Effector memory CD8-positive, alpha-beta T cell (primary cell): Measurements from ENCODE around the gene TTC7B.

Source experiments
- ATAC-seq: fragments of 150-1000 bp; cut with Tn5 transposase; replicated peaks from 2 replicates; pipeline ENCODE4 v1.10.0; 2021; ENCODE audit warnings: mild to moderate bottlenecking, moderate library complexity
- DNase-seq, 3 experiments: peaks; one replicate each; pipeline ENCODE4 v3.0.0; 2021
- H3K27ac Mint-ChIP-seq, 2 donors: one replicate each; pipeline ENCODE4 v1.8.0; 2022; ENCODE audit warnings: mild to moderate bottlenecking in 2 of 2, mixed read lengths in 2 of 2, moderate library complexity in 2 of 2
- H3K27me3 Mint-ChIP-seq, 2 donors: one replicate each; pipeline ENCODE4 v1.8.0; 2022; ENCODE audit warnings: mixed read lengths in 2 of 2
- H3K36me3 Mint-ChIP-seq: one replicate; pipeline ENCODE4 v1.8.0; 2022; ENCODE audit warnings: mild to moderate bottlenecking, moderate library complexity, mixed read lengths; ENCODE audit not compliant: insufficient read depth
- H3K4me1 Mint-ChIP-seq, 2 donors: one replicate each; pipeline ENCODE4 v1.8.0; 2022; ENCODE audit warnings: low read depth in 2 of 2, mixed read lengths in 2 of 2
- H3K4me3 Mint-ChIP-seq, 2 donors: one replicate each; pipeline ENCODE4 v1.8.0; 2022; ENCODE audit warnings: mild to moderate bottlenecking in 2 of 2, mixed read lengths in 2 of 2, moderate library complexity in 2 of 2
- H3K9me3 Mint-ChIP-seq, 2 donors: one replicate each; pipeline ENCODE4 v1.8.0; 2022; ENCODE audit warnings: mixed read lengths in 2 of 2

The TTC7B gene

DNA sequence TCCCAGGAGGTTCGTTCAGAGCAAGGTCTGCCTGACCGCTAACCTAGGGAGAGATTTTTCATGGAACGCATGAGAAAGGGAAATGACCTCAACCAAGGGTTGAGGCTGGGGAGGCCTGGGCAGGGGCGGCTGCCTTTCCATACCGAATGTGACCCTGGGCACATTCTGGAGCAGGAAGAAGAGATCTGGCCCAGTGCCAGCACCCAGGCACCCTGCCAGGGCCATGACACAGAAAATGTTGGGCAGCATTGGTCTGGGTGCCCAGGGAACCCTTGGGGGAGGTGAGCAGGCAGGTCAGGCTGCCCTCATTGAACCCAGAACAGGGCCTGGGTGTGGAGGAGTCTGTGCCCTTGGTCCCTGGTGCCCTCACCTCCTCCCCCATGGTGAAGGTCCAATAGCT, 312.6 kb downstream of the TTC7B start:
- Mint-ChIP-seq H3K4me1 (no peaks in the 10 kb centered on the region), H3K36me3 (no peaks in the 10 kb centered on the region), H3K27me3 (peaks cover 43 to 56% of the 10 kb centered on the region in 2 donors), H3K27ac (no peak overlapping the region), H3K9me3 (no peaks in the 10 kb centered on the region), H3K4me3 (no peak overlapping the region)
- DNase-seq (no peak), ATAC-seq (no peak)

GRCh38 chr14:90502760-90503159, 313.5 kb downstream of the TTC7B start:
- Mint-ChIP-seq H3K27me3 (peaks cover 39 to 57% of the 10 kb centered on the region in 2 donors), H3K36me3 (no peaks in the 10 kb centered on the region), H3K27ac (no peak overlapping the region), H3K4me3 (no peak overlapping the region), H3K4me1 (no peaks in the 10 kb centered on the region), H3K9me3 (no peaks in the 10 kb centered on the region)
- DNase-seq (no peak), ATAC-seq (no peak)

GRCh38 chr14:90500665-90501370, 315.4 kb downstream of the TTC7B start:
- H3K4me1 Mint-ChIP-seq: no peaks in the 10 kb centered on the region
- no peak overlapping the region for H3K4me3 Mint-ChIP-seq
- no peak for DNase-seq
- H3K27ac Mint-ChIP-seq: no peak overlapping the region
- ATAC-seq: no peak
- no peaks in the 10 kb centered on the region for H3K36me3 Mint-ChIP-seq
- H3K9me3 Mint-ChIP-seq: no peaks in the 10 kb centered on the region
- peaks cover 34 to 53% of the 10 kb centered on the region in 2 donors for H3K27me3 Mint-ChIP-seq

GRCh38 chr14:90499908-90500664, 316.1 kb downstream of the TTC7B start:
- Mint-ChIP-seq H3K9me3 (peaks cover 0 to 2% of the 10 kb centered on the region in 2 donors), H3K36me3 (no peaks in the 10 kb centered on the region), H3K27ac (no peak overlapping the region), H3K4me1 (no peaks in the 10 kb centered on the region), H3K27me3 (peaks cover 34 to 56% of the 10 kb centered on the region in 2 donors), H3K4me3 (no peak overlapping the region)
- ATAC-seq (no peak), DNase-seq (no peak)

GRCh38 chr14:90499121-90499520, 317.1 kb downstream of the TTC7B start:
- DNase-seq (no peak), ATAC-seq (no peak)
- Mint-ChIP-seq H3K27ac (no peak overlapping the region), H3K27me3 (peaks cover 34 to 60% of the 10 kb centered on the region in 2 donors), H3K4me3 (no peak overlapping the region), H3K36me3 (no peaks in the 10 kb centered on the region), H3K4me1 (no peaks in the 10 kb centered on the region), H3K9me3 (peaks cover 0 to 2% of the 10 kb centered on the region in 2 donors)

- H3K27ac Mint-ChIP-seq: no peak overlapping the region
- DNase-seq (no peak), ATAC-seq (no peak)
- no peaks in the 10 kb centered on the region for H3K36me3 Mint-ChIP-seq
- no peak overlapping the region for H3K4me3 Mint-ChIP-seq
- H3K4me1 Mint-ChIP-seq: no peaks in the 10 kb centered on the region
- H3K9me3 Mint-ChIP-seq: peaks cover 0 to 2% of the 10 kb centered on the region in 2 donors
- H3K27me3 Mint-ChIP-seq: peaks cover 36 to 63% of the 10 kb centered on the region in 2 donors
Measured at GRCh38 chr14:90498198-90498597, 318.0 kb downstream of the TTC7B start.

GRCh38 chr14:90496379-90496778, 319.9 kb downstream of the TTC7B start:
- peaks cover 23 to 58% of the 10 kb centered on the region in 2 donors for H3K27me3 Mint-ChIP-seq
- no peaks in the 10 kb centered on the region for H3K36me3 Mint-ChIP-seq
- peaks cover 0 to 2% of the 10 kb centered on the region in 2 donors for H3K9me3 Mint-ChIP-seq
- H3K4me1 Mint-ChIP-seq: no peaks in the 10 kb centered on the region
- H3K4me3 Mint-ChIP-seq: no peak overlapping the region
- DNase-seq (no peak), ATAC-seq (no peak)
- H3K27ac Mint-ChIP-seq: no peak overlapping the region

DNA sequence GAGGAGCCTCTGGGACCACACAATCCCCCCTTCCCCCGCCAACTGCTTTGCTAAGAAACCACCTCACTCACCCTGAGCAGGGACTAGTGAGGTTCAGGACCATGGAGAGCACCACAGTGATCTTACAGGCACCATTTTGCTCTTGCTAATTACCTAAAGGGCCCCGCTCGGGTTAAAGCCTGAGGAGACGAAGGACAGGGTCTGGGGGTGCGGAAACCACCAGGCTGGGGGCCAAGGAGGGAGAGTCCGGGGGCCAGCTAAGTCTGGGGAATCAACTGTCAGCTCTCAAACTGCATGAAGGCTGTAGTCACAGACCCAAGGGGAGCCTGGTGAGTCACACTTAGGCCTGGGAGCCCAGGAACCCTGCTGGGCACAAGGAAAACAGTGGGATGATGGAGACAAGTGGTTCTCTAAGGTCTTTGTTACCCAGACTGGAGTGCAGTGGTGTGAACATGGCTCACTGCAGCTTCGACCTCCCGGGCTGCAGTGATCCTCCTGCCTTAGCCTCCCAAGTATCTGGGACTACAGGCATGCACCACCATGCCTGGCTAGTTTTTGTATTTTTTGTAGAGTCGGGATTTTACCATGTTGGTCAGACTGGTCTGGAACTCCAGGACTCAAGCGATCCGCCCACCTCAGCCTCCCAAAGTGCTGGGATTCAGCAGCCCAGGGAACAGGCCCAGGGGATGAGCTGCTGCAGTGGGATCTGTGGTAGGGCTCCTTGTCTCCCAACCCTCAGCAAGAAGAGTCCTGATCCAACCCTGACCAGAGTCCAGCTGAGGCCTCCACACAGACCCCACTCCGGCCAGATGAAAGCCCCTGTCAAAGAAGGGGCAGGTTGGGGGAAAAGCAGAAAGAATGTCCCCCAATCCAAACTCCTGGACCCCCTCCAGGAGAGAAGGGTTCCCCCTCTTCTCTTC, 320.6 kb downstream of the TTC7B start:
- Mint-ChIP-seq H3K4me3 (no peak overlapping the region), H3K36me3 (no peaks in the 10 kb centered on the region), H3K27ac (no peak overlapping the region), H3K9me3 (peaks cover 0 to 2% of the 10 kb centered on the region in 2 donors), H3K27me3 (peaks cover 21 to 62% of the 10 kb centered on the region in 2 donors), H3K4me1 (no peaks in the 10 kb centered on the region)
- peak; percentile 43 to 47 (median 44) for DNase-seq
- no peak for ATAC-seq

- Mint-ChIP-seq H3K27me3 (peaks cover 11 to 40% of the 10 kb centered on the region in 2 donors), H3K4me3 (no peak overlapping the region), H3K27ac (no peak overlapping the region), H3K4me1 (no peaks in the 10 kb centered on the region), H3K9me3 (peaks cover 0 to 5% of the 10 kb centered on the region in 2 donors), H3K36me3 (no peaks in the 10 kb centered on the region)
- ATAC-seq (no peak), DNase-seq (no peak)
Measured at GRCh38 chr14:90491911-90492531, 324.2 kb downstream of the TTC7B start.

- ATAC-seq (no peak), DNase-seq (no peak)
- no peaks in the 10 kb centered on the region for H3K36me3 Mint-ChIP-seq
- no peak overlapping the region for H3K27ac Mint-ChIP-seq
- no peak overlapping the region for H3K4me3 Mint-ChIP-seq
- H3K27me3 Mint-ChIP-seq: peaks cover 11 to 40% of the 10 kb centered on the region in 2 donors
- H3K4me1 Mint-ChIP-seq: no peaks in the 10 kb centered on the region
- peaks cover 0 to 5% of the 10 kb centered on the region in 2 donors for H3K9me3 Mint-ChIP-seq
Measured at GRCh38 chr14:90491221-90491885, 324.9 kb downstream of the TTC7B start.

GRCh38 chr14:90490720-90491050, 325.5 kb downstream of the TTC7B start:
- Mint-ChIP-seq H3K27ac (no peak overlapping the region), H3K4me3 (no peak overlapping the region), H3K36me3 (no peaks in the 10 kb centered on the region), H3K9me3 (peaks cover 0 to 5% of the 10 kb centered on the region in 2 donors), H3K27me3 (peaks cover 11 to 40% of the 10 kb centered on the region in 2 donors), H3K4me1 (no peaks in the 10 kb centered on the region)
- ATAC-seq (no peak), DNase-seq (no peak)

DNA sequence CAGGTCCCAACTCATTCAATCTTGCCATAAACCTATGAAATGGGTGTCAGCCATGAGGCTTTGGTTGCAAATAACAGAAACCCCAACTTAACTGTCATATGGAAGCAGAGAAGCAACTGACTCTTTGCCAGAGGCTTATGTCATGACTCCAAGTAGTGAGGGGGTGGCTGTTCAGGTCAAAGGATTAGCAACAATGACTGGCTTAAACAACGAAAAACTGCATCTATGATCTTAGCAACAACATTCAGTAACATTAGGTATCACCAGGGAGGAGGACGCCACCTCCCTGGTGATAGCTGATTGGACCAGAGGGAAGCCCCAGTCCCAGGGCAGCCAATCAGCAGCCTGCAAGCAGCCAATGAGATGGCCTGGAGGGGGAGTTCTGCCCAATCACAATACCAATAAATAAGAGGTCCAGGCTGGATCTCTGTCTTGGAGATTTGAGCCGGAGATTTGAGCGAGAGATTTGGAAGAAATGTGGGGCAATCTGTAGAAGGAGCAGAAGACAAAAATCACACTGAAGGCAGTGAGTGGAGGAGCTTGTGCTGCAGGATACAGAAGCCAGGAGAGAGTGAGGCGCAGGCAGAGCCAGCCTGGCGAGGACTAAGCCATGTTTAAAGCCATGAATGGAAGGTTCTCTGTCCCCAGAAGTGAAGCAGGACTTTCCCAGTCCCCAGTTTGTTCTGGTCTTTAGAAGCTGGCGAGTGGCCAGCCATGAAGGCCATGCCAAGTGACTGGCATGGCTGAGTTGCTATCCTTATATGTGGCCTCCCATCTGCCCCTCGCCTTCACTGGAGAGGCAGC, 326.1 kb downstream of the TTC7B start:
- no peak overlapping the region for H3K27ac Mint-ChIP-seq
- H3K4me1 Mint-ChIP-seq: no peaks in the 10 kb centered on the region
- DNase-seq: no peak
- no peak for ATAC-seq
- no peaks in the 10 kb centered on the region for H3K36me3 Mint-ChIP-seq
- no peak overlapping the region for H3K4me3 Mint-ChIP-seq
- H3K9me3 Mint-ChIP-seq: peaks cover 0 to 3% of the 10 kb centered on the region in 2 donors
- H3K27me3 Mint-ChIP-seq: peaks cover 11 to 38% of the 10 kb centered on the region in 2 donors
